M059J (cell line): ENCODE measurements around the gene SLC13A3. TPM values are rescaled to one million over a fixed set of nuclear protein-coding genes. Genes with fewer than 3 reads are reported as not detected.

Source experiments
- DNase-seq: peaks from one replicate; pipeline ENCODE4 v3.0.0-alpha.2; 2012; ENCODE audit warnings: low read depth
- total RNA-seq: library from RNA; depleted of rRNA; stranded (reverse); fragments of >200 nt; shearing (Covaris generic); gene quantifications from 2 replicates; pipeline ENCODE4 v1.2.3, GENCODE V29; 2014; rRNA removed

The SLC13A3 gene
- total RNA-seq, 1 experiment from 2014 or later, result not detected

GRCh38 chr20:46539113-46539512 is 112.1 kb downstream of the SLC13A3 start:
- DNase-seq, result no peak

DNA sequence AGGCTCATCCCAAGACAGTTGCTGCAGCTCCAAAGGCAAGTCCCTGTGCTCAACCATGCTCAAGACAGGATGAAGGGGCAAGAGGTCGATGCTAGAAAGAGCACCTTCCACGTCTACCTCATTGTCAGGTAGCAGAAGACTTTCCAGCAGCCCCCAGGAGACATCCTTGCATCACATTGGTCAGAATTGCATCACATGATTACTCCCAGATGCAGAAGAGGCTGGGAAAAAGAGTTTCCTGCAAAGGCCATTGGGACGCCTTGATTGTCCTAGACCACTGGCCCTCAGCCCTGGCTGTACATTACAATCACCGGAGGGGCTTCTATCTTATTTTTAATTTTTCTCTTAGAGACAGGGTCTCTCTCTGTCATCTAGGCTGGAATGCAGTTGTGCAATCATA is 120.6 kb downstream of the SLC13A3 start:
- no peak for DNase-seq

GRCh38 chr20:46523696-46524328 is 127.4 kb downstream of the SLC13A3 start:
- DNase-seq, result peak; percentile 19

GRCh38 chr20:46523108-46523507 is 128.2 kb downstream of the SLC13A3 start:
- DNase-seq, result no peak

- peak; percentile 56 for DNase-seq
Measured at GRCh38 chr20:46520976-46521579, 130.2 kb downstream of the SLC13A3 start.

GRCh38 chr20:46520540-46520939 is 130.7 kb downstream of the SLC13A3 start:
- DNase-seq, result no peak

DNA sequence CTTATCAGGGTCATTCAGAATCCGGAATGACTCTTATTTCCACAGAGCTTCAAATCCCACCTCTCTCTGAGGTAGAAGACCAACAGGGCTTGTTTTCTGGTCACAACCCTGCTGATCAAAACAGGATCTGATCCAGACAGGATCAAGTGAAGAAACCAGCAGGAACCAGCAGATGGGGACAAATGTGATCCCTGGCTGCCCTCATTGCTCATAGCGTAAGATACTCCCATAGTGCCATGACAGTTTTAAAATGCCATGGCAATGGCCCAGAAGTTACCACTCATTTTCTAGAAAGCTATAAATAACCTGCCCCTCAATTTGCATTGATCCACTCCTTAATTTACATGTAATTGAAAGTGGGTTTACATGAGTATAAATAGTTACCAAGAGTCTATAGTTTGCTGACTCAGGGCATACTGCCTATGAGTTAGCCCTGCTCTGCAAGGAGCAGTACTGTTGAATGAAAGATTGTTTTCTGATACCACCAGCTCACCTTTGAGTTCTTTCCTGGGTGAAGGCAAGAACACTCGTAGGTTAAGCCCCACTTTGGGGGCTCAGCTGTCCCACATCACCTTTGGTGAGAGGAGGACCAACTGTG is 131.7 kb downstream of the SLC13A3 start:
- no peak for DNase-seq

- peak; percentile 69 for DNase-seq
Measured at GRCh38 chr20:46512943-46513844, 138.1 kb downstream of the SLC13A3 start, which contains the start of gene ZNF334. TSS of gene ZNF334 (minus strand) at chr20:46513559. CDS start at chr20:46512102, 1,457 bp downstream.

GRCh38 chr20:46509523-46509922 is 141.7 kb downstream of the SLC13A3 start:
- no peak for DNase-seq

Other genes starting within 250 kb of the SLC13A3 start
- 46.4 and 54.9 TPM in 2 replicates for gene ELMO2, start 244.8 kb downstream of the SLC13A3 start, total RNA-seq
- 1.0 and 1.9 TPM in 2 replicates for gene ZNF334, start 137.9 kb downstream of the SLC13A3 start, total RNA-seq
- not detected in 2 replicates for gene OCSTAMP, start 100.8 kb downstream of the SLC13A3 start, total RNA-seq
- gene TP53RK, start 38.0 kb upstream of the SLC13A3 start, total RNA-seq, result 24.7 and 28.0 TPM in 2 replicates
- 27.6 and 28.5 TPM in 2 replicates for gene SLC2A10, start 58.2 kb upstream of the SLC13A3 start, total RNA-seq
- gene EYA2, start 243.4 kb upstream of the SLC13A3 start, total RNA-seq, result 0.02 and 0.15 TPM in 2 replicates